Measurements from ENCODE around the gene NTM. TPM values are rescaled to one million over a fixed set of nuclear protein-coding genes. Genes with fewer than 3 reads are reported as not detected.

Gene NTM
- total RNA-seq, 1 donor from 2014 or later = 11.2 TPM

- DNase-seq (ENCODE audit: low spot score) = no peak
Measured at GRCh38 chr11:131734871-131735270, 364.5 kb downstream of the NTM start.

- DNase-seq (ENCODE audit: low spot score) = no peak
Measured at GRCh38 chr11:131737357-131737756, 366.9 kb downstream of the NTM start.

- no peak for DNase-seq (ENCODE audit: low spot score)
Measured at GRCh38 chr11:131739243-131739882, 368.9 kb downstream of the NTM start.

GRCh38 chr11:131744847-131745246, 374.4 kb downstream of the NTM start:
- DNase-seq (ENCODE audit: low spot score) = no peak

- DNase-seq (ENCODE audit: low spot score) = no peak
Measured at GRCh38 chr11:131745405-131745804, 375.0 kb downstream of the NTM start.

- no peak for DNase-seq (ENCODE audit: low spot score)
Measured at GRCh38 chr11:131746201-131746600, 375.8 kb downstream of the NTM start.

- DNase-seq (ENCODE audit: low spot score) = peak; percentile 63
Measured at GRCh38 chr11:131748151-131749050, 378.0 kb downstream of the NTM start.

GRCh38 chr11:131749101-131749500, 378.7 kb downstream of the NTM start:
- DNase-seq (ENCODE audit: low spot score) = no peak

GRCh38 chr11:131750152-131750551, 379.7 kb downstream of the NTM start:
- DNase-seq (ENCODE audit: low spot score) = no peak

- DNase-seq (ENCODE audit: low spot score) = no peak
Measured at GRCh38 chr11:131750692-131751091, 380.3 kb downstream of the NTM start.

GRCh38 chr11:131754671-131755070, 384.3 kb downstream of the NTM start:
- no peak for DNase-seq (ENCODE audit: low spot score)

GRCh38 chr11:131756479-131757110, 386.2 kb downstream of the NTM start:
- DNase-seq (ENCODE audit: low spot score) = no peak

- DNase-seq (ENCODE audit: low spot score) = no peak
Measured at GRCh38 chr11:131758726-131759125, 388.3 kb downstream of the NTM start.

GRCh38 chr11:131759140-131759539, 388.7 kb downstream of the NTM start:
- no peak for DNase-seq (ENCODE audit: low spot score)

GRCh38 chr11:131760091-131761061, 390.0 kb downstream of the NTM start:
- no peak for DNase-seq (ENCODE audit: low spot score)

- no peak for DNase-seq (ENCODE audit: low spot score)
Measured at GRCh38 chr11:131762346-131763110, 392.1 kb downstream of the NTM start.

GRCh38 chr11:131763193-131763890, 392.9 kb downstream of the NTM start:
- no peak for DNase-seq (ENCODE audit: low spot score)

- DNase-seq (ENCODE audit: low spot score) = no peak
Measured at GRCh38 chr11:131764126-131764525, 393.7 kb downstream of the NTM start.

- no peak for DNase-seq (ENCODE audit: low spot score)
Measured at GRCh38 chr11:131764649-131765048, 394.2 kb downstream of the NTM start.

- DNase-seq (ENCODE audit: low spot score) = no peak
Measured at GRCh38 chr11:131766637-131767036, 396.2 kb downstream of the NTM start.
